ENCODE measurements around the gene CDT1.
A peak's percentile ranks its signal among the peaks of the same experiment; 100 is the strongest.

The CDT1 gene

DNA sequence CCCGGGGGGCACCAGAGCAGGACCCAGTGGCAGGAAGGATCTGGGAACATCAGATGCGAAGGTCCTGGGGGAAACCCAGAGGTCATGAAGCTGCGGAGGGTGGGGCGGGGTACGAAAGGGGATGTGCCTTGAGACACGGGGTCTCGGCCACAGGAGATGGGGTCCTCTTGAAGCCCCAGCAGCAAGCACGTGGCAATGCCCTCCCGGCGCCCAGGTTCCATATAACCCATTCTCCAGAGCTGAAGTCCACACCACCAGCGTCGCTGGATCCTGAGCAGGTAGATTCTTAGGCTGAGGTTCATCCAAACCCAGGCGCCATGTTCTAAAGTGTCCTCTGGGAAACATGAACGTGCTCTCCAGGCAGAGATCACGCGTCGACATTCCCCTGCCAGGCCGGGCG lies 39.5 kb upstream of the CDT1 start:
- TF ChIP-seq, protein P1, sequence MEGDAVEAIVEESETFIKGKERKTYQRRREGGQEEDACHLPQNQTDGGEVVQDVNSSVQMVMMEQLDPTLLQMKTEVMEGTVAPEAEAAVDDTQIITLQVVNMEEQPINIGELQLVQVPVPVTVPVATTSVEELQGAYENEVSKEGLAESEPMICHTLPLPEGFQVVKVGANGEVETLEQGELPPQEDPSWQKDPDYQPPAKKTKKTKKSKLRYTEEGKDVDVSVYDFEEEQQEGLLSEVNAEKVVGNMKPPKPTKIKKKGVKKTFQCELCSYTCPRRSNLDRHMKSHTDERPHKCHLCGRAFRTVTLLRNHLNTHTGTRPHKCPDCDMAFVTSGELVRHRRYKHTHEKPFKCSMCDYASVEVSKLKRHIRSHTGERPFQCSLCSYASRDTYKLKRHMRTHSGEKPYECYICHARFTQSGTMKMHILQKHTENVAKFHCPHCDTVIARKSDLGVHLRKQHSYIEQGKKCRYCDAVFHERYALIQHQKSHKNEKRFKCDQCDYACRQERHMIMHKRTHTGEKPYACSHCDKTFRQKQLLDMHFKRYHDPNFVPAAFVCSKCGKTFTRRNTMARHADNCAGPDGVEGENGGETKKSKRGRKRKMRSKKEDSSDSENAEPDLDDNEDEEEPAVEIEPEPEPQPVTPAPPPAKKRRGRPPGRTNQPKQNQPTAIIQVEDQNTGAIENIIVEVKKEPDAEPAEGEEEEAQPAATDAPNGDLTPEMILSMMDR (IDR thresholded peaks at IDR 0.05; ENCODE audit: low read depth, low read length, missing control alignments) = no peak
- in situ Hi-C loops (cut with HindIII; ENCODE audit: low pct_ligation_motif_present, low sequenced_read_pairs) = loop anchor here (25.0 kb wide), 1 partner anchor 398 kb away; the partner anchor contains the start of gene CDH15
- Histone ChIP-seq H3K36me3 (replicated peaks) (peaks cover 17% of the 10 kb centered on the region), H3K4me3 (ENCODE audit: low read depth, low read length) (no peak overlapping the region), H3K27ac (no peak overlapping the region), H3K27me3 (replicated peaks) (no peaks in the 10 kb centered on the region)
- no peak for DNase-seq

- TF ChIP-seq, protein P1 (IDR thresholded peaks at IDR 0.05; ENCODE audit: low read depth, low read length, missing control alignments) = no peak
- no peaks in the 10 kb centered on the region for H3K27me3 ChIP-seq (replicated peaks)
- peak; percentile 26 for DNase-seq
- H3K36me3 ChIP-seq (replicated peaks) = peaks cover 17% of the 10 kb centered on the region
- no peak overlapping the region for H3K4me3 ChIP-seq (ENCODE audit: low read depth, low read length)
- in situ Hi-C loops (cut with HindIII; ENCODE audit: low pct_ligation_motif_present, low sequenced_read_pairs) = loop anchor here (25.0 kb wide), 1 partner anchor 397 kb away; the partner anchor contains the start of gene CDH15
- no peak overlapping the region for H3K27ac ChIP-seq
These were observed 38.7 kb upstream of the CDT1 start for GRCh38 chr16:88764913-88765349.

DNA sequence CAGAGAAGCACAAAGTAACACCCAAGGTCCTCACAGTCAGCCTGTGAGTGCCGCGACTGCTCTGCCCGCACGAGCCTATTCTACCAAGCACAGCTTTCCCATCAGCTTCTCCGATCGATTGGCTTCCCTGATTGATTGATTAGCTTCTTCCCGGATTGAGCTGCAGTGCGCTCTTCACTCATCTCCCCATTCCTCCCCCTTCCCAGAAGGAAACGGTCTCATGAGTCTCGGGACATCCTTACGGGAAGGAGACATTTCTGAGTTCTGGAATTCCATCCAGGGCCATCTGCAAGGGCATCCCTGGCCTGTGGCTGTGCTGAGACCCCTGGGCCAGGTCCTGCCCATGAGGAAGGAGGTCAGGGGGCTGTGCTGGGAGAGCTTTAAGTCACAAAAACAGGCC lies 36.6 kb upstream of the CDT1 start:
- Histone ChIP-seq H3K27me3 (replicated peaks) (no peaks in the 10 kb centered on the region), H3K36me3 (replicated peaks) (peaks cover 12% of the 10 kb centered on the region), H3K27ac (no peak overlapping the region), H3K4me3 (ENCODE audit: low read depth, low read length) (no peak overlapping the region)
- in situ Hi-C loops (cut with HindIII; ENCODE audit: low pct_ligation_motif_present, low sequenced_read_pairs) = loop anchor here (25.0 kb wide), 1 partner anchor 395 kb away; the partner anchor contains the start of gene CDH15
- TF ChIP-seq, protein P1 (IDR thresholded peaks at IDR 0.05; ENCODE audit: low read depth, low read length, missing control alignments) = no peak
- DNase-seq = no peak

DNA sequence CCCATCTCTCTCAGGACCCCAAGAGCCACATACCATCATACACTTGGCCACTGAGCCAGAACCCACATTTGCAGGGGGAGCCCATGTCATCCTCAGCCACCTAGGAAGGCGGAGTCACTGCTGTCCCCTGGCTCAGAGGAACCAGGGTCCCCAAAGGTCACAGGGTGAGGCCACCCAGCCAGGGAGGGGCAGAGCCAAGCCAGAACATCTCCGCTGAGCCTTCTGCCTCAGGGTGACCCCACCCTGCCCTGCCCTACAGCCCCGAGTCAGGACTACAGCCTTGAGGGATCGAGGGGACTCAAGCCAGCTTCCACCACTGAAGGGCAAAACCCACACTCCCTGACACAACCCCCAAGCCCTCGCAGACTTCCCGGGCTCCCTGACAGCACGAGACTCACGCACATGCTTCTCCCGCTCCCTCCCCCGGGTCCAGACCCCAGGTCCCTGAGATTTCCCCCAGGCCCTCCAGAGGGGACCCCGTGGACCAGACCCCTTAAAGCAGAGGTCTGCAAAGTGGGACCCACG lies 36.0 kb upstream of the CDT1 start:
- H3K36me3 ChIP-seq (replicated peaks) = peaks cover 12% of the 10 kb centered on the region
- no peak overlapping the region for H3K27ac ChIP-seq
- H3K4me3 ChIP-seq (ENCODE audit: low read depth, low read length) = no peak overlapping the region
- TF ChIP-seq, protein P1 (IDR thresholded peaks at IDR 0.05; ENCODE audit: low read depth, low read length, missing control alignments) = no peak
- DNase-seq = no peak
- in situ Hi-C loops (cut with HindIII; ENCODE audit: low pct_ligation_motif_present, low sequenced_read_pairs) = loop anchor here (25.0 kb wide), 1 partner anchor 395 kb away; the partner anchor contains the start of gene CDH15
- H3K27me3 ChIP-seq (replicated peaks) = no peaks in the 10 kb centered on the region

GRCh38 chr16:88768071-88768783 lies 35.4 kb upstream of the CDT1 start:
- no peak overlapping the region for H3K27ac ChIP-seq
- H3K4me3 ChIP-seq (ENCODE audit: low read depth, low read length) = no peak overlapping the region
- H3K27me3 ChIP-seq (replicated peaks) = no peaks in the 10 kb centered on the region
- TF ChIP-seq, protein P1 (IDR thresholded peaks at IDR 0.05; ENCODE audit: low read depth, low read length, missing control alignments) = no peak
- in situ Hi-C loops (cut with HindIII; ENCODE audit: low pct_ligation_motif_present, low sequenced_read_pairs) = loop anchor here (25.0 kb wide), 1 partner anchor 394 kb away; the partner anchor contains the start of gene CDH15
- peaks cover 12% of the 10 kb centered on the region for H3K36me3 ChIP-seq (replicated peaks)
- no peak for DNase-seq
